Mesenchymal stem cell (in vitro differentiated cells and primary cell): ENCODE results near the gene PRR18.

Experiments used
- DNase-seq: peaks from one replicate; pipeline ENCODE4 v3.0.0-alpha.2; 2013
- H2AFZ ChIP-seq: one replicate; pipeline ENCODE4 v1.6.1; 2013; ENCODE audit warnings: low read depth, mild to moderate bottlenecking, control low read depth, inconsistent platforms, low read length, moderate library complexity
- H2AK5ac ChIP-seq: 2 replicates; pipeline ENCODE4 v1.6.1; 2013; ENCODE audit warnings: low read length, moderate library complexity, mild to moderate bottlenecking, inconsistent platforms; ENCODE audit not compliant: severe bottlenecking
- H2BK120ac ChIP-seq: one replicate; pipeline ENCODE4 v1.6.1; 2013; ENCODE audit warnings: low read depth, mild to moderate bottlenecking, inconsistent platforms, low read length, moderate library complexity
- H2BK12ac ChIP-seq, 2 experiments: one replicate each; pipeline ENCODE4 v1.6.1; 2013; ENCODE audit warnings: inconsistent platforms in 2 of 2, low read length in 2 of 2, mild to moderate bottlenecking in 2 of 2, moderate library complexity in 2 of 2, control low read depth in 1 of 2
- H2BK15ac ChIP-seq: one replicate; pipeline ENCODE4 v1.6.1; 2013; ENCODE audit warnings: mild to moderate bottlenecking, low read depth, inconsistent platforms; ENCODE audit not compliant: poor library complexity, severe bottlenecking
- H2BK5ac ChIP-seq: 2 replicates; pipeline ENCODE4 v1.6.1; 2013; ENCODE audit warnings: low read depth, mild to moderate bottlenecking, low read length, control low read depth, inconsistent platforms; ENCODE audit not compliant: poor library complexity, severe bottlenecking
- H3K14ac ChIP-seq, 2 experiments: one replicate each; pipeline ENCODE4 v1.6.1; 2013; ENCODE audit warnings: inconsistent platforms in 2 of 2, low read length in 2 of 2, control low read depth in 1 of 2, mild to moderate bottlenecking in 1 of 2, moderate library complexity in 1 of 2
- H3K18ac ChIP-seq, 2 experiments: one replicate each; pipeline ENCODE4 v1.6.1; 2013; ENCODE audit warnings: inconsistent platforms in 2 of 2, low read length in 2 of 2, control low read depth in 1 of 2, low read depth in 1 of 2, mild to moderate bottlenecking in 1 of 2
- H3K23ac ChIP-seq, 2 experiments: one replicate each; pipeline ENCODE4 v1.6.1; 2013; ENCODE audit warnings: inconsistent platforms in 2 of 2, low read length in 2 of 2, mild to moderate bottlenecking in 2 of 2, moderate library complexity in 2 of 2, control low read depth in 1 of 2
- H3K27ac ChIP-seq: 2 replicates; pipeline ENCODE4 v1.5.1; 2013; ENCODE audit warnings: mild to moderate bottlenecking, moderate library complexity, low read length, control low read depth, inconsistent platforms; ENCODE audit not compliant: poor library complexity, severe bottlenecking
- H3K27me3 ChIP-seq, 2 experiments: 2 replicates each; pipeline versions ENCODE4 v1.6.1 to v1.7.0; 2013; ENCODE audit warnings: low read length in 2 of 2, mild to moderate bottlenecking in 2 of 2, moderate library complexity in 2 of 2, control low read depth in 1 of 2, inconsistent platforms in 1 of 2; ENCODE audit not compliant: control insufficient read depth in 1 of 2, insufficient read depth in 1 of 2
- H3K36me3 ChIP-seq, 2 experiments: 2 replicates each; pipeline versions ENCODE4 v1.6.1 to v1.7.0; 2013; ENCODE audit warnings: low read length in 2 of 2, control low read depth in 1 of 2, inconsistent platforms in 1 of 2, low read depth in 1 of 2, mild to moderate bottlenecking in 1 of 2; ENCODE audit not compliant: insufficient read depth in 2 of 2, control insufficient read depth in 1 of 2
- H3K4ac ChIP-seq, 2 experiments: one replicate each; pipeline ENCODE4 v1.6.1; 2013; ENCODE audit warnings: inconsistent platforms in 2 of 2, low read length in 2 of 2, mild to moderate bottlenecking in 2 of 2, moderate library complexity in 2 of 2, control low read depth in 1 of 2, low read depth in 1 of 2
- H3K4me1 ChIP-seq: 2 replicates; pipeline ENCODE4 v1.6.1; 2013; ENCODE audit warnings: low read depth, low read length, control low read depth; ENCODE audit not compliant: control insufficient read depth, insufficient read depth
- H3K4me2 ChIP-seq: 2 replicates; pipeline ENCODE4 v1.6.1; 2013; ENCODE audit warnings: low read length, mild to moderate bottlenecking, inconsistent platforms; ENCODE audit not compliant: poor library complexity, severe bottlenecking
- H3K4me3 ChIP-seq, 2 experiments: 2 replicates each; pipeline versions ENCODE4 v1.5.1 to v1.7.0; 2013; ENCODE audit warnings: low read length in 2 of 2, mild to moderate bottlenecking in 2 of 2, control low read depth in 1 of 2, low read depth in 1 of 2; ENCODE audit not compliant: insufficient read depth in 1 of 2
- H3K79me1 ChIP-seq: replicated peaks from 2 replicates; pipeline ENCODE4 v1.6.1; 2013; ENCODE audit warnings: mild to moderate bottlenecking, control low read depth, low read length, inconsistent platforms; ENCODE audit not compliant: poor library complexity, severe bottlenecking
- H3K9ac ChIP-seq: 2 replicates; pipeline ENCODE4 v1.7.0; 2013; ENCODE audit warnings: mild to moderate bottlenecking, low read length, moderate library complexity
- H3K9me3 ChIP-seq: 2 replicates; pipeline ENCODE4 v1.7.0; 2013; ENCODE audit warnings: mild to moderate bottlenecking, low read length; ENCODE audit not compliant: control insufficient read depth
- H4K8ac ChIP-seq: one replicate; pipeline ENCODE4 v1.6.1; 2013; ENCODE audit warnings: inconsistent platforms, mild to moderate bottlenecking, low read length, moderate library complexity
- H4K91ac ChIP-seq: one replicate; pipeline ENCODE4 v1.6.1; 2013; ENCODE audit warnings: mild to moderate bottlenecking, low read length, inconsistent platforms
- whole genome bisulfite sequencing: methylation state at CpG from one replicate; pipeline ENCODE4 v1.1.7; 2013; ENCODE audit warnings: mixed read lengths; 5-methylcytosine and 5-hydroxymethylcytosine counted together

PRR18 gene

DNA sequence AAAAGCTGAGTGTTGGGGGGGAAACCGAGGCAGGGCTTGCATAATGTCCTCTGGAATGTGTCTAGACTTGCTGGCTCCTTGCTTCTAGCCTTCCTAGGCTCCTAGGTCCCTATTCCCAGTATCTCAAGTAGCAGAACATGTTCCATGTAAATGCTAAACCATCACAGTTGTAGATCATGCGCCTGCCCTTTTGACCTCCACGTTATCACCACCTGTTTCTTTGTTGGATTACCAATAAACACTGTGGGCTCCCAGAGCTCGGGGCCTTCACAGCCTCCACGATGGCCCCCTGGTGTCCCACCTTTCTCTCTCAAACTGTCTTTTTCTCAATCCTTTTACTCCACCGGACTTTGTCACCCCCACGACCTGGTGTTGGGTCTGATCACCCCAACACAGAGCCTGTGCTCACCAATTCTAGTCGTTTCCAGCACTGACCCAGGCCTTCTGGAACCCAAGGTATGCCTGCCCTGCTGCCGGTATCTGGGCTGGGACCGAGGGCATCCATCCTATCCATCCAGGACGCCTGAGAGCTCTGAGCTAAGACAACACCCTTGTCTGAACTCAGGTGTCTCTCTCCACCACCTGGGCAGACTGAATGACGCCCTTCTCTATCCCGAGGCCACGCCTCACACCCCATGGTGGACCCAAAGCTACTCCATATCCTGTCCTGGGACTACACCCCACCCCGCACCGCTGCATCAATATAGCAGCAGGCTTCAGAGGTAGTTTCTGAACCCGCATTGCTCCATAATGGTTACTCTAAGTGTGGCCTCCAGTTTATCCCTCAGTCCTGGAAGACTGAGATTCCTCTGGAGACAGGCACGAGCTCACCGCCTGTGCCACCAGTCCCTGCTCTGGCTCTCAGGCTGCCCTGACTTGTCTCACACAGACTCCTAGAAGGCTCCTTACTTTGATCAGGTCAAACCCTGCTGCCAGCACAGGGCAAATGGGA is 9.3 kb upstream of the PRR18 start:
- no peak overlapping the region for H4K91ac ChIP-seq
- peaks cover 17% of the 10 kb centered on the region for H3K4me1 ChIP-seq
- 95% methylated on average over 19 of the region's 19 CpGs for WGBS
- no peak overlapping the region for H2BK120ac ChIP-seq
- no peak overlapping the region for H4K8ac ChIP-seq
- no peak overlapping the region for H3K4me2 ChIP-seq
- peak overlapping the region; percentile 1 for H2AK5ac ChIP-seq
- H2BK15ac ChIP-seq: no peak overlapping the region
- H3K9me3 ChIP-seq: no peaks in the 10 kb centered on the region
- no peak overlapping the region for H2AFZ ChIP-seq
- H2BK5ac ChIP-seq: no peak overlapping the region
- H3K27me3 ChIP-seq: no peaks in the 10 kb centered on the region
- peak overlapping the region; percentile 73 for H3K27ac ChIP-seq
- H3K9ac ChIP-seq: no peak overlapping the region
- H3K18ac ChIP-seq: no peak overlapping the region
- no peak overlapping the region for H3K4me3 ChIP-seq
- H3K36me3 ChIP-seq: peaks cover 14 to 34% of the 10 kb centered on the region in 2 experiments
- peaks cover 6% of the 10 kb centered on the region for H3K79me1 ChIP-seq
- H3K23ac ChIP-seq: no peak overlapping the region
- DNase-seq: no peak
- no peak overlapping the region for H2BK12ac ChIP-seq
- no peak overlapping the region for H3K4ac ChIP-seq
- no peak overlapping the region for H3K14ac ChIP-seq

- Histone ChIP-seq H3K4me1 (peaks cover 17% of the 10 kb centered on the region), H2AK5ac (no peak overlapping the region), H3K9me3 (no peaks in the 10 kb centered on the region), H2BK5ac (no peak overlapping the region), H3K79me1 (no peaks in the 10 kb centered on the region), H3K4ac (no peak overlapping the region), H4K91ac (no peak overlapping the region), H2BK120ac (no peak overlapping the region), H3K14ac (no peak overlapping the region), H4K8ac (no peak overlapping the region), H3K9ac (no peak overlapping the region), H2AFZ (no peak overlapping the region), H3K4me3 (no peak overlapping the region), H3K4me2 (no peak overlapping the region), H3K36me3 (peaks cover 9 to 16% of the 10 kb centered on the region in 2 experiments), H3K27me3 (peaks cover under 1 to 2% of the 10 kb centered on the region in 2 experiments), H2BK15ac (no peak overlapping the region), H3K23ac (no peak overlapping the region), H3K27ac (no peak overlapping the region), H2BK12ac (no peak overlapping the region), H3K18ac (no peak overlapping the region)
- DNase-seq: no peak
- 95% methylated on average over 11 of the region's 11 CpGs for WGBS
Measured at GRCh38 chr6:166315436-166315835, 7.2 kb upstream of the PRR18 start.

DNA sequence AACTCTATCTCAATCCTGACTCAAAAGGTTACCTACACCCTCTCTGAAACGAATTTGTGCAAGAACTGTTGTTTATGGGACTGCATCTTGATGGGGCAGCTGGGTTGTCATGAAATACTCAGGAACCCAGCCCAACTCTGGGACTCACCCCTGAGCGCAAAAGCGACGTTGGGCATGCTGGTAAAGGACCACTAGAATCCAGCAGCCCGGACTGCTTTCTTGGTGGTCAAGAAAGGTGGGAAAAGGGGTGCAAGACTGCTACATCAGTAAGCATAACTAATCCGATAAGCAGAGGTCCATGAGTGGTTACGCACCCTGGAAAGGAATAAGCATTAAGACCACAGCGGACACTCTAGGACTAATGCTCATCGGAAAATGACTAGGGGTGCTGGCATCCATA is 6.3 kb upstream of the PRR18 start:
- Histone ChIP-seq H3K4me2 (no peak overlapping the region), H2AK5ac (no peak overlapping the region), H2BK5ac (no peak overlapping the region), H3K14ac (no peak overlapping the region), H3K36me3 (peaks cover 8 to 9% of the 10 kb centered on the region in 2 experiments), H2BK15ac (no peak overlapping the region), H2BK120ac (no peak overlapping the region), H3K27ac (no peak overlapping the region), H4K91ac (no peak overlapping the region), H3K4me1 (peaks cover 17% of the 10 kb centered on the region), H3K4me3 (no peak overlapping the region), H2AFZ (no peak overlapping the region), H3K27me3 (peaks cover 10 to 11% of the 10 kb centered on the region in 2 experiments), H3K79me1 (no peaks in the 10 kb centered on the region), H3K23ac (no peak overlapping the region), H3K18ac (no peak overlapping the region), H2BK12ac (no peak overlapping the region), H4K8ac (no peak overlapping the region), H3K9me3 (no peaks in the 10 kb centered on the region), H3K9ac (no peak overlapping the region), H3K4ac (no peak overlapping the region)
- DNase-seq: no peak
- 78% methylated on average over 7 of the region's 9 CpGs for WGBS

DNA sequence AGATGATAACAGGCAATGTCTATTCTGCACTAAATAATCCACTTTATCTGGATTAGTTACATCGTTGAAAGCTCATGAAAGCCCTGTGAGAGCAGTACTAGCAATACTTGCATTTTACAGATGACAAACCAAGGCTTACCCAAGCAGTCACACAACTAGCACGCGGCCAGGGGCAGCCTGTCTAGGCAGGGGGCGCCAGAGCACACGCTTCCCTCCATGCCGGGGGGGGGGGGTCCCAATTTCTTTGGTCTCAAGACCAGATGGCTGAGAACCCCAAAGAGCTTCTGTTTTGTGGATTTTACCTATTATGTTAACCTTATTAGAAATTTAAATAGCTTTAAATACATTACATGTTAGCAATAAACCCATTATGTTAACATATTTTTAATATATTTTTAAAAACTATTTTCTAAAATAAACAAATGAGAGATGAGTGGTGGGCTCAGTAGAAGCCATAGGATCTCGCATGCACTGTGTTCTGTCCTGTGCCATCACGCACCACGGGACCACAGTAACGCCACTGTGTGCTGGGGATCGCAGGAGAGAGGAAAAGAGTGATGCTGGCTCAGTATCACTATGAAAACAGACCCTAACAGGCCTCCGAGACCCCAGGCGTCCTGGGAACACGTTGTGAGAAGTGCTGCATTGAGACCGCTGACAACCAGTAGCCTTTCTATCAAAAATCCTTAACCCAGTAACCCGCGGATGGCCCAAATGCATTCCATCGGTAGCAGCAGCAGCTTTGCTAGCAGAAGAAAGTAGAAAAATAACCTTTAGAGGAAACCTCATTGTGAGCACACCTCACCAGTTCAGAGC is 5.3 kb upstream of the PRR18 start:
- Histone ChIP-seq H3K79me1 (no peaks in the 10 kb centered on the region), H3K27ac (no peak overlapping the region), H3K18ac (no peak overlapping the region), H3K36me3 (peaks cover 0 to 4% of the 10 kb centered on the region in 2 experiments), H3K14ac (no peak overlapping the region), H4K8ac (no peak overlapping the region), H4K91ac (no peak overlapping the region), H2BK15ac (no peak overlapping the region), H3K4me2 (no peak overlapping the region), H3K9me3 (no peaks in the 10 kb centered on the region), H2BK5ac (no peak overlapping the region), H3K4me3 (no peak overlapping the region), H2BK120ac (no peak overlapping the region), H2AK5ac (no peak overlapping the region), H2AFZ (no peak overlapping the region), H3K27me3 (peaks cover 20 to 21% of the 10 kb centered on the region in 2 experiments), H2BK12ac (no peak overlapping the region), H3K9ac (no peak overlapping the region), H3K23ac (no peak overlapping the region), H3K4me1 (peaks cover 10% of the 10 kb centered on the region), H3K4ac (no peak overlapping the region)
- peak; percentile 48 for DNase-seq
- WGBS: 58% methylated on average over 17 of the region's 18 CpGs
